Vagina (tissue), 2 donors: ENCODE data around the gene N4BP3.

Experiments
- CTCF ChIP-seq, 3 experiments: fragments of 450-650 bp in 2 of 3; fragments of 200-600 bp in 1 of 3; sonication (generic) in 1 of 3; IDR thresholded peaks; one replicate each; pipeline ENCODE4 v1.5.1; 2017 to 2019; ENCODE audit warnings: antibody characterized with exemption in 3 of 3, mild to moderate bottlenecking in 2 of 3, moderate library complexity in 2 of 3
- POLR2A ChIP-seq, 2 donors: fragments of 450-650 bp; IDR thresholded peaks; one replicate each; pipeline ENCODE4 v1.6.1; 2017; ENCODE audit warnings: antibody characterized with exemption in 2 of 2, mild to moderate bottlenecking in 2 of 2, moderate library complexity in 2 of 2

- TF ChIP-seq CTCF (IDR thresholded peaks at IDR 0.05) = no peak
- no peak for TF ChIP-seq POLR2A (IDR thresholded peaks at IDR 0.05)
Measured at GRCh38 chr5:178165581-178165980, 52.2 kb downstream of the N4BP3 start.
